Cardiac muscle cell (in vitro differentiated cells and primary cell): Measurements from ENCODE around the gene PTH2. TPM values are rescaled to one million over a fixed set of nuclear protein-coding genes. Genes with fewer than 3 reads are reported as not detected.

Source experiments
- DNase-seq, 2 donors: peaks; one replicate each; pipeline versions ENCODE4 v3.0.0 to v3.0.0-alpha.2; 2010 to 2017; ENCODE audit warnings: low read depth in 1 of 2, low spot score in 1 of 2
- H3K27ac ChIP-seq: fragments of 200-600 bp; sonication (generic); 2 replicates; pipeline ENCODE4 v1.5.1; 2016
- H3K27me3 ChIP-seq: fragments of 200-600 bp; sonication (generic); 2 replicates; pipeline ENCODE4 v1.6.0; 2016; ENCODE audit warnings: control low read depth
- H3K36me3 ChIP-seq: fragments of 200-600 bp; sonication (generic); 2 replicates; pipeline ENCODE4 v1.5.1; 2016; ENCODE audit warnings: control low read depth
- H3K4me1 ChIP-seq: fragments of 200-600 bp; sonication (generic); 2 replicates; pipeline ENCODE4 v1.8.1; 2017; ENCODE audit warnings: low read depth, mild to moderate bottlenecking, mixed run types
- H3K4me3 ChIP-seq: fragments of 200-600 bp; sonication (generic); 2 replicates; pipeline ENCODE4 v1.5.1; 2016; ENCODE audit warnings: mild to moderate bottlenecking
- H3K9me3 ChIP-seq: fragments of 200-600 bp; sonication (generic); 2 replicates; pipeline ENCODE4 v1.5.1; 2017; ENCODE audit warnings: low read depth, mild to moderate bottlenecking, control low read depth
- CTCF ChIP-seq: IDR thresholded peaks from 2 replicates; pipeline ENCODE4 v1.5.1; 2012; ENCODE audit warnings: low read depth, mild to moderate bottlenecking, low read length
- polyA plus RNA-seq: library from polyadenylated mRNA; unstranded; fragments of >200 nt; fragmentation: Nextera tagmentation; extraction: Ambion mirVana; gene quantifications from 2 replicates; pipeline ENCODE4 v1.2.1, GENCODE V29; 2016
- total RNA-seq: library from RNA; depleted of rRNA; stranded (reverse); fragments of >200 nt; gene quantifications from 2 replicates; pipeline ENCODE4 v1.2.3, GENCODE V29; 2016

The PTH2 gene
- total and polyA plus RNA-seq, 2 experiments from 2014 or later: 6.2 to 10.0 TPM

DNA sequence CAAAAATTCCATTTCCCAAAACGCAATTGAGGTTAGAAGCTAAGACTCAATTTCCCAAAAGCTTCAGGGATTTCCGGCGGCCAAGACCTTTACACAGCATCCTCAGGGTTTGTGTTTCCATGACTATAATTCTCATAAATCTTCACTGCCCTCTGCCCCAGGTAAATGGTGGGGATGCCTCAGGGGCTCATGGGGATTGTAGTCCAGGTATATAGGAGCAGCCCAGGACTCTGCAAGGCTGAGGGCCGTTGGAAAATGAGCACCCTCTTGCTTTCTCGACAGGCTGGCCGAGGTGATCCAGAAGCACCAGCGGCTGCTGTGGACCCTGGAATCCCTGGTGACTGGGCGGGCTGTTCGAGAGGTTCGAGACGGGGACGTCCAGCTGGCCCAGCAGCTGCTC, 36.1 kb upstream of the PTH2 start:
- no peaks in the 10 kb centered on the region for H3K9me3 ChIP-seq
- no peaks in the 10 kb centered on the region for H3K27me3 ChIP-seq
- no peak for TF ChIP-seq CTCF
- H3K4me1 ChIP-seq: no peaks in the 10 kb centered on the region
- H3K4me3 ChIP-seq: no peak overlapping the region
- no peak for DNase-seq
- H3K27ac ChIP-seq: no peak overlapping the region
- peaks cover 3% of the 10 kb centered on the region for H3K36me3 ChIP-seq

DNA sequence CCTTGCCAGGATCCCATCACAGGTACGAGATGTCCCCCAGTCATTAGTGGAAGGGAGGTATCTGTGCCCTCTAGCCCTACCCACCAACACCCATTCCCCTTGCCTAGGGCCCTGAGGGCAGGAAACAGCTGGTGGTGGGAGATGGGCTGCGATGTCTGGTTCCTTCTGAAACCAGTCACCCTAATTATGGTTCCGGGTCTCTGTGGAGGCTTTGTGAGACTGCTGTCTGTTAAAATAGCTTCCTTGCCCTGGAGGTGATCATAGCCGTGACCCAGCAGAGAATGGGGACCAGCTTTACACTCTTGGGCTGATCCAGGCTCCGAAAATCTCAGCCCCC, 35.3 kb upstream of the PTH2 start:
- DNase-seq: no peak
- no peaks in the 10 kb centered on the region for H3K9me3 ChIP-seq
- H3K36me3 ChIP-seq: peaks cover 3% of the 10 kb centered on the region
- no peak overlapping the region for H3K27ac ChIP-seq
- H3K27me3 ChIP-seq: no peaks in the 10 kb centered on the region
- peaks cover 2% of the 10 kb centered on the region for H3K4me1 ChIP-seq
- no peak overlapping the region for H3K4me3 ChIP-seq
- no peak for TF ChIP-seq CTCF

- Histone ChIP-seq H3K9me3 (no peaks in the 10 kb centered on the region), H3K27ac (no peak overlapping the region), H3K36me3 (peaks cover 3% of the 10 kb centered on the region), H3K4me1 (peaks cover 2% of the 10 kb centered on the region), H3K4me3 (no peak overlapping the region), H3K27me3 (no peaks in the 10 kb centered on the region)
- no peak for TF ChIP-seq CTCF
- peak in 1 of 2 donors; percentile 13 for DNase-seq
Measured at GRCh38 chr19:49456326-49456725, 33.1 kb upstream of the PTH2 start.

- Histone ChIP-seq H3K27me3 (no peaks in the 10 kb centered on the region), H3K36me3 (peaks cover 3% of the 10 kb centered on the region), H3K9me3 (no peaks in the 10 kb centered on the region), H3K4me3 (no peak overlapping the region), H3K4me1 (peaks cover 2% of the 10 kb centered on the region), H3K27ac (no peak overlapping the region)
- no peak for DNase-seq
- no peak for TF ChIP-seq CTCF
Measured at GRCh38 chr19:49455773-49456172, 32.5 kb upstream of the PTH2 start.

- Histone ChIP-seq H3K36me3 (no peaks in the 10 kb centered on the region), H3K4me1 (peaks cover 2% of the 10 kb centered on the region), H3K27me3 (no peaks in the 10 kb centered on the region), H3K9me3 (no peaks in the 10 kb centered on the region), H3K4me3 (peak overlapping the region; percentile 76), H3K27ac (peak overlapping the region; percentile 97)
- peak in 1 of 2 donors; percentile 8 for DNase-seq
- TF ChIP-seq CTCF: no peak
Measured at GRCh38 chr19:49453757-49454240, 30.6 kb upstream of the PTH2 start.
